WTC11 (cell line): ENCODE measurements around the gene INAFM2. TPM values are rescaled to one million over a fixed set of nuclear protein-coding genes. Genes with fewer than 3 reads are reported as not detected.
A peak's percentile ranks its signal among the peaks of the same experiment; 100 is the strongest.

ENCODE experiments used
- ATAC-seq: fragments of 200-7000 bp; cut with Tn5 transposase; 2 replicates; pipeline ENCODE4 v1.10.0; 2021; ENCODE audit warnings: mild to moderate bottlenecking, moderate library complexity
- CTCF ChIA-PET: fragments of 300-600 bp; sonication (Branson Sonifier 250); formaldehyde crosslinking; loops from one replicate; lab custom pipeline; 2021; ENCODE audit warnings: antibody characterized with exemption; lab: Charles Lee
- POLR2A ChIA-PET: fragments of 350-600 bp; sonication (Branson Sonifier 250); formaldehyde crosslinking; loops from one replicate; lab custom pipeline; 2021; ENCODE audit warnings: antibody characterized with exemption; lab: Charles Lee
- DNase-seq: peaks from one replicate; pipeline ENCODE4 v3.0.0; 2021; ENCODE audit warnings: low spot score
- H3K27ac Mint-ChIP-seq: 2 replicates; pipeline ENCODE4 v1.8.0; 2021; ENCODE audit warnings: mixed read lengths
- H3K27me3 Mint-ChIP-seq: 2 replicates; pipeline ENCODE4 v1.8.0; 2021; ENCODE audit warnings: low read depth, mild to moderate bottlenecking, moderate library complexity, mixed read lengths
- H3K36me3 Mint-ChIP-seq: 2 replicates; pipeline ENCODE4 v1.8.0; 2021; ENCODE audit warnings: mixed read lengths
- H3K4me1 Mint-ChIP-seq: 2 replicates; pipeline ENCODE4 v1.8.0; 2022; ENCODE audit warnings: mixed read lengths
- H3K4me3 Mint-ChIP-seq: 2 replicates; pipeline ENCODE4 v1.8.0; 2021; ENCODE audit warnings: mild to moderate bottlenecking, moderate library complexity, mixed read lengths
- H3K9me3 Mint-ChIP-seq: 2 replicates; pipeline ENCODE4 v1.8.0; 2021; ENCODE audit warnings: mixed read lengths
- AR ChIP-seq: fragments of 250-450 bp; sonication (Bioruptor Pico); IDR thresholded peaks from 2 replicates; pipeline ENCODE4 v1.9.0; 2021; ENCODE audit warnings: mild to moderate bottlenecking
- ATF6 ChIP-seq: sonication (generic); formaldehyde crosslinking; IDR thresholded peaks from 2 replicates; pipeline ENCODE4 v1.8.1; 2023; ENCODE audit warnings: mild to moderate bottlenecking, missing genetic modification reagents
- ETV6 ChIP-seq: sonication (generic); formaldehyde crosslinking; IDR thresholded peaks from 2 replicates; pipeline ENCODE4 v1.8.1; 2022; ENCODE audit warnings: mild to moderate bottlenecking, missing genetic modification reagents
- GABPB1 ChIP-seq: sonication (generic); formaldehyde crosslinking; IDR thresholded peaks from 2 replicates; pipeline ENCODE4 v1.8.1; 2023; ENCODE audit warnings: mild to moderate bottlenecking, missing genetic modification reagents
- HMGA2 ChIP-seq: fragments of 250-450 bp; sonication (Bioruptor Pico); IDR thresholded peaks from 2 replicates; pipeline ENCODE4 v1.4.0; 2021; ENCODE audit warnings: mild to moderate bottlenecking, moderate library complexity
- MAX ChIP-seq: sonication (generic); formaldehyde crosslinking; IDR thresholded peaks from 2 replicates; pipeline ENCODE4 v1.8.0; 2022; ENCODE audit warnings: mild to moderate bottlenecking, missing genetic modification reagents
- NR1H2 ChIP-seq: sonication (generic); formaldehyde crosslinking; IDR thresholded peaks from 2 replicates; pipeline ENCODE4 v1.9.0; 2021; ENCODE audit warnings: mild to moderate bottlenecking, moderate library complexity, missing genetic modification reagents
- NR2C2 ChIP-seq: sonication (generic); formaldehyde crosslinking; IDR thresholded peaks from 2 replicates; pipeline ENCODE4 v1.8.0; 2022; ENCODE audit warnings: mild to moderate bottlenecking, missing genetic modification reagents
- PRDM15 ChIP-seq: sonication (generic); formaldehyde crosslinking; IDR thresholded peaks from 2 replicates; pipeline ENCODE4 v1.8.0; 2022; ENCODE audit warnings: missing genetic modification reagents
- SMAD3 ChIP-seq: sonication (generic); formaldehyde crosslinking; IDR thresholded peaks from 2 replicates; pipeline ENCODE4 v1.8.0; 2022; ENCODE audit warnings: missing genetic modification reagents, mild to moderate bottlenecking, borderline replicate concordance
- STAT6 ChIP-seq: sonication (generic); formaldehyde crosslinking; conservative IDR thresholded peaks from 2 replicates; pipeline ENCODE4 v1.8.1; 2023; ENCODE audit warnings: mild to moderate bottlenecking, low read depth, missing genetic modification reagents, moderate library complexity
- ZMAT4 ChIP-seq: fragments of 250-450 bp; sonication (Bioruptor Pico); IDR thresholded peaks from 2 replicates; pipeline ENCODE4 v1.9.0; 2021; ENCODE audit warnings: mild to moderate bottlenecking
- ZNF281 ChIP-seq: sonication (generic); formaldehyde crosslinking; IDR thresholded peaks from 2 replicates; pipeline ENCODE4 v1.8.0; 2023; ENCODE audit warnings: mild to moderate bottlenecking, missing genetic modification reagents
- ZNF396 ChIP-seq: fragments of 250-450 bp; sonication (Bioruptor Pico); IDR thresholded peaks from 2 replicates; pipeline ENCODE4 v1.8.0; 2021; ENCODE audit warnings: mild to moderate bottlenecking, moderate library complexity, borderline replicate concordance
- ZNF532 ChIP-seq: fragments of 250-450 bp; sonication (Bioruptor Pico); IDR thresholded peaks from 2 replicates; pipeline ENCODE4 v1.9.0; 2021; ENCODE audit warnings: mild to moderate bottlenecking, borderline replicate concordance
- total RNA-seq: library from RNA; stranded (reverse); gene quantifications from 3 replicates; pipeline ENCODE4 v1.2.3, GENCODE V29; 2021

INAFM2 gene
- total RNA-seq, 1 experiment from 2014 or later, result 34.2 TPM

GRCh38 chr15:40325700-40326099, 2.2 kb downstream of the INAFM2 start (continued):
- TF ChIP-seq PRDM15 (CRISPR knock-in tag), result no peak
- no peak for TF ChIP-seq GABPB1 (CRISPR knock-in tag)
- TF ChIP-seq SMAD3, result no peak
- TF ChIP-seq NR1H2 (CRISPR knock-in tag), result no peak
- no peak for TF ChIP-seq ZNF396 (CRISPR knock-in tag)

- DNase-seq (no peak), ATAC-seq (peak; percentile 17)
- Mint-ChIP-seq H3K36me3 (peaks cover 15% of the 10 kb centered on the region; the same call in 1 of the 2 replicates), H3K27ac (peak overlapping the region; percentile 83), H3K4me3 (peak overlapping the region; percentile 41), H3K9me3 (no peaks in the 10 kb centered on the region), H3K4me1 (peaks cover 54% of the 10 kb centered on the region), H3K27me3 (peaks cover 9% of the 10 kb centered on the region)
- TF ChIP-seq NR2C2 (no peak), STAT6 (no peak), ZNF532 (no peak), MAX (CRISPR knock-in tag) (0 out of 2 replicates have a peak, but pooled peaks have one; percentile 46), ZMAT4 (no peak), ATF6 (CRISPR knock-in tag) (no peak), HMGA2 (CRISPR knock-in tag) (no peak), ZNF281 (no peak), AR (no peak), ETV6 (CRISPR knock-in tag) (peak; percentile 46; the same call in 1 of the 2 replicates)
- POLR2A ChIA-PET, result interaction anchor here (1.1 to 1.7 kb wide), 2 partner anchors 10 to 36 kb away, joined by 3 to 6 read pairs; no protein-coding TSS in a partner anchor
- CTCF ChIA-PET, result interaction anchor here (0.6 to 8.3 kb wide), 15 partner anchors 11 to 97 kb away, joined by 3 to 234 read pairs (median 6); partner anchors contain the start of genes CCDC9B, PAK6 and PLCB2
Measured at GRCh38 chr15:40327457-40327856, 4.0 kb downstream of the INAFM2 start.
